ENCODE measurements around the gene OGDHL.

Gene OGDHL

DNA sequence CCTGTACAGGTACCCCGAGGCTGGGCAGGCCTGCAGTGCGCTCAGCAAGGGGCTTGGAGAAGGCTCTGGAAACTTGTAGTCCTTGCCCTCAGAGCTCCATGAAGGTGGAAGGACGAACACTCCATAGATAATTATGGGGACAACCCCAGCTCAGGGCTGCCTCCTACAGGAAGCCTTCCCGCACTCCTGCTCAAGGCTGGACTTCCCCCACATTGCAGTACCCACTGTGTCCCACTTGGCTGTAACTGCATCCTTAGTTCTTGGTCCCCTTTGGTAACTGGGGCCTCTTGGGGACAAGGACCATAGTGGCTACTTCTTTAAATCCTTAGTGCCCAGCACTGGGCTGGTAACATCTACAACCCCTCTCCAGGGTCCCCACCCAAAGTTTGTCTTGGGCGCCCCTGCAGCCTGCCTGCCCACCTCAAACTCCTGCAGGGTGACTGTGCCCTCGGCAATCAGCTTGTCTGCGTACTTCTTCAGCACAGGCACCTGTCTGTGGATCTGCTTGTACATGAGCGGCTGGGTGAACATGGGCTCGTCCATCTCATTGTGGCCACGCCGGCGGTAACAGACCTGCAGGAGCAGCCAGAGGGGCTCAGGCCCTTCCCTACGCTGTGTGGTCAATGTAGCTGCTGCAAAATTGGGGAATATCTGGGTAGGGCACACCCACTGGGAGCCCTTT is 17.1 kb downstream of the OGDHL start:
- Histone ChIP-seq H3K36me3 (replicated peaks) (no peaks in the 10 kb centered on the region), H3K4me3 (ENCODE audit: low read depth, low read length) (no peak overlapping the region), H3K27me3 (replicated peaks) (no peaks in the 10 kb centered on the region), H3K27ac (no peak overlapping the region)
- in situ Hi-C loops (cut with HindIII; ENCODE audit: low pct_ligation_motif_present, low sequenced_read_pairs): no loop called here
- peak; percentile 4 for TF ChIP-seq CTCF (IDR thresholded peaks at IDR 0.05; ENCODE audit: low read depth, low read length, missing control alignments)
- DNase-seq: no peak

DNA sequence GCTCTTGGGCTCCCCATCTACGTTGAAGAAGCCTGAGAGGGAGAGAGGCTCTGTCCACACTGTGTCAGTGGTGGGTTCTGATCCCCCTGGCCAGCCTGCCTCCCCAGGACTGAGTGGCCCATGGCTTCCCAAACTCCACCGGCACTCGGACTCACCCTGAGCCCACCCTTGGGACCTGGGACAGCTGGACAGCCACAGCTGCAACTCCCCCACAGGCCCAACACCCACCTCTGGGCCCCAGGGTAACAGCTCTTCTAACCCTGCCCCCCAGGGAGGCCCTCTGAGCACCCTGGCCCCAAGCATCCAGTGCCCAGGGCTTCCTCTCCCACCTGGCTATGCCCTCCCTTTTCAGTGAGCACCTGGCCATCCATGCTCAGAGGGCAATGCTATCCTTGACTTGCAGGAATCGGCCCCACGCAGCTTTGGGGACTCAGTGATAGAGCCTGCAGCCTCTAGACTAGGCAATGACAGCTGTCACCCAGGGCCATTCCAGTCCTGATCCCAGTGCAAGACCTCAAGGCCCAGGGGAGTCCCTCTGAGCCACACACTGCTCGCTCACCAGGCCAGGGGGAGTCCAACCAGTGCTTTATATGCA is 17.9 kb downstream of the OGDHL start:
- H3K36me3 ChIP-seq (replicated peaks): no peaks in the 10 kb centered on the region
- no peak for DNase-seq
- H3K27me3 ChIP-seq (replicated peaks): no peaks in the 10 kb centered on the region
- H3K27ac ChIP-seq: no peak overlapping the region
- no peak overlapping the region for H3K4me3 ChIP-seq (ENCODE audit: low read depth, low read length)
- in situ Hi-C loops (cut with HindIII; ENCODE audit: low pct_ligation_motif_present, low sequenced_read_pairs): no loop called here
- TF ChIP-seq CTCF (IDR thresholded peaks at IDR 0.05; ENCODE audit: low read depth, low read length, missing control alignments): no peak

DNA sequence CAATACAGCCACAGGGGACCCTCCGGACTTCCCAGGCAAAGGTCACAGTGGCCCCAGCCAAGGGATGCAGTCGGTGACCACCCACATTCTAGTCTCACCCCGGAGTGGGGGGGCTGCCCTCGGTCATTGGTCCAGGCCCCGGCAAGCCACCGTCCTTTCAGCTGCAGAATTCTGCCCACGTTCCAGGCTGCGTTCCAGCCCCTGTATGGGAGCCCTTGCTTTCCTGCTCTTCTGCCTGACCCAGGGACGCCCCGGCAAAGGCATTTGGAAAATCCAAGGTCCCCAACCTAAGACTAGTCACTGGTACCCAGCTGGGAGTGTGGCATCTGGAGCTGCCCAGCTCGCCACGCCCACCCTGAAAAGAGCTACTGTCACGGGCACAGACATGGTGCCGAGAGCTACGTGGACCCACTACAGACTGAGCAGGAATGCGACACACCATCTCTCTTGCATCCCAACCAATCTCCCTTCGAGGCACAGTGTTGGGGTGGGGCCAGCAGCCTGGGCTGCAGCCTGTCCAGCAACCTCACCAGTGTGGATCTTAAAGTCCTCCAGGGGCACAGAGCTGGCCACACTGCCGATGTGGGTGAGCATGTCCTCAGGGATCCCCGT is 18.6 kb downstream of the OGDHL start:
- no peak overlapping the region for H3K4me3 ChIP-seq (ENCODE audit: low read depth, low read length)
- TF ChIP-seq CTCF (IDR thresholded peaks at IDR 0.05; ENCODE audit: low read depth, low read length, missing control alignments): no peak
- in situ Hi-C loops (cut with HindIII; ENCODE audit: low pct_ligation_motif_present, low sequenced_read_pairs): no loop called here
- H3K36me3 ChIP-seq (replicated peaks): no peaks in the 10 kb centered on the region
- no peak for DNase-seq
- no peak overlapping the region for H3K27ac ChIP-seq
- no peaks in the 10 kb centered on the region for H3K27me3 ChIP-seq (replicated peaks)

DNA sequence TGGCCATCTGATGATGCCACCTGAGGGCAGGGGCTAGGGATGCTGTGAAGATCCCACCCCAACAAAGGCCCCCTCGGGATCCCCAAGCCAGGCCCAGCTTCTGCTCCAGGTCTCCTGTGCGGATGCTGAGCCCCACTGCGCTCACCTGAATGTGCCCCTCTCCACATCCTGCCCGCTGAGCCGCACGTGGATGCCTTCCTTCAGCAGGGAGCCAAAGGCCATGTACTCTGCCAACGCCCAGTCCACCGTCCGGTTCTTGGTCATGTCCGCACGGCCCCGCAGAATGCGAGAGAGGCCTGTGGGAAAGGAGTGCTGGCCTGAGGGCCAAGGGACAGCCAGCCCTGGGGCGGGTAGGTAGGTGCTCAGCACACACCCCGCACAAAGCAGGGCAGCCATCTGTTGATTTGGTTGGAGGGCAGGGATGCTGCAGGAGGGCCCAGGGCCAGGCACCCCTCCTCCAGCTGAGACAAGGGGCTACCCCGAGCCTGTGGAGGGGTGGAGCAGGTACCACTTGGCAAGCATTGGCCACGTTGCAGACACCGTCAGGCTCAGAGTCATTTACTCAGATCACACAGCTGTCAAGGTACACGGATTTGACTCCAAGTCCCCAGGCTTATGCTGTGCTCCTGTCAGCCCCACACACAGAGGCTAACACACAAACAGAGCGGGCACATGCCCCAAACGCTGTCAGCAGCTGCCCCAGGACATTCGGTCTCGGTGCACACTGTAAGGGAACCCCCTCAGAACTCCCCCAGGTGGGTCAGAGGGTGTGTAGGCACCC is 19.2 kb downstream of the OGDHL start:
- in situ Hi-C loops (cut with HindIII; ENCODE audit: low pct_ligation_motif_present, low sequenced_read_pairs): no loop called here
- TF ChIP-seq CTCF (IDR thresholded peaks at IDR 0.05; ENCODE audit: low read depth, low read length, missing control alignments): no peak

DNA sequence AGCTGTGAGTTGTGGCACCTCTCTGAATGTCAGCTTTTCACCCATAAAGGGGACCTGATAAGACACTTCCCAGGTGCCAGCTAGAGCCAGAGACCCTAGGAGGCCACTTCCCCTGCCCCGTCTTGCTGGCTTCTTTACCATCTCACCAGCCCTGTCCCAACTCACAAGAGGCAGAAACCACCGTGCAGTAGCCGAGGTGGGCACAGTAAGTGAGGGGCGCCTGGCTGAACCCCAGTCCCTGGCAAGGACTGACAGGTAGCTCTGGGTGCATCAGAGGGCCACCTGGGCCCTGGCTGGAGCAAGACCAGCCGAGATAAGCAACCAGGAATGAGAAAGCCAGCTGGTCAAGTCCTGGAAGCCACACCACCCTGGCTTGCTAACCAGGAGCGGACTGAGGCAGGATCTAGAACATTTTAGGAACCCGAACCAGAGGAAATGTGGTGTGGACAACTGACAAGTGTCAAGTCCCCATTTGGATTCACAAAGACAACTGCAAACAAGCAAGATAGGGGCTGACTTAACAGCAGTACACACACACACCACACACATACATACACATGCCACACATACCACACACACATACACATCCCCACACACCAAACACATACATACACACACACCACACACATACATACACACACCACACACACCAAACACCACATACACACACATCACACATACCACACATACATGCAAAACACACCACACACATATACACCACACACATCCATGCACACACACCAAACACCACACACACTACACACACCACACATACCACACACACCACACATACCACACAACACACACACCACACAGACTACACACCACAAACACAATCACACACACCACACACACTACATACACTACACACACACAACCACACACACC is 20.8 kb downstream of the OGDHL start:
- no peak for DNase-seq
- no peaks in the 10 kb centered on the region for H3K27me3 ChIP-seq (replicated peaks)
- no peak overlapping the region for H3K4me3 ChIP-seq (ENCODE audit: low read depth, low read length)
- no peak for TF ChIP-seq CTCF (IDR thresholded peaks at IDR 0.05; ENCODE audit: low read depth, low read length, missing control alignments)
- no peak overlapping the region for H3K27ac ChIP-seq
- in situ Hi-C loops (cut with HindIII; ENCODE audit: low pct_ligation_motif_present, low sequenced_read_pairs): no loop called here
- no peaks in the 10 kb centered on the region for H3K36me3 ChIP-seq (replicated peaks)

More for the DNA sequence above, 19.2 kb downstream of the OGDHL start:
- no peak overlapping the region for H3K27ac ChIP-seq
- no peak for DNase-seq
- H3K27me3 ChIP-seq (replicated peaks): no peaks in the 10 kb centered on the region
- H3K4me3 ChIP-seq (ENCODE audit: low read depth, low read length): no peak overlapping the region
- no peaks in the 10 kb centered on the region for H3K36me3 ChIP-seq (replicated peaks)
